Uterus (tissue), 4 donors: Measurements from ENCODE around the gene NR2C2. TPM values are rescaled to one million over a fixed set of nuclear protein-coding genes. Genes with fewer than 3 reads are reported as not detected.

ENCODE experiments used
- DNase-seq, 2 donors: peaks; one replicate each; pipeline ENCODE4 v3.0.0-alpha.2; 2019 to 2020
- H3K27ac ChIP-seq, 2 donors: fragments of 200-600 bp; sonication (generic); 1 replicate in 1 of 2; 2 replicates in 1 of 2; pipeline ENCODE4 v1.5.1; 2016 to 2018
- H3K27me3 ChIP-seq, 2 donors: fragments of 200-600 bp; sonication (generic); one replicate each; pipeline ENCODE4 v1.5.1; 2018 to 2019; ENCODE audit warnings: control low read depth in 1 of 2
- H3K36me3 ChIP-seq, 2 donors: fragments of 200-600 bp; sonication (generic); one replicate each; pipeline ENCODE4 v1.5.1; 2019; ENCODE audit warnings: control low read depth in 1 of 2
- H3K4me1 ChIP-seq, 2 donors: fragments of 200-600 bp; sonication (generic); one replicate each; pipeline ENCODE4 v1.5.1; 2018 to 2019; ENCODE audit warnings: control low read depth in 1 of 2
- H3K4me3 ChIP-seq, 2 donors: fragments of 200-600 bp; sonication (generic); 1 replicate in 1 of 2; 2 replicates in 1 of 2; pipeline ENCODE4 v1.5.1; 2018 to 2019; ENCODE audit warnings: mild to moderate bottlenecking in 1 of 2
- H3K9me3 ChIP-seq, 2 donors: fragments of 200-600 bp; sonication (generic); one replicate each; pipeline ENCODE4 v1.5.1; 2019; ENCODE audit warnings: control low read depth in 1 of 2
- CTCF ChIP-seq, 4 experiments: fragments of 200-600 bp in 2 of 4; fragments of 450-650 bp in 2 of 4; sonication (generic) in 2 of 4; IDR thresholded peaks; one replicate each; pipeline ENCODE4 v1.5.1; 2016 to 2019; ENCODE audit warnings: antibody characterized with exemption in 4 of 4, mild to moderate bottlenecking in 2 of 4, moderate library complexity in 1 of 4
- POLR2A ChIP-seq, 2 donors: fragments of 450-650 bp; IDR thresholded peaks; one replicate each; pipeline ENCODE4 v1.6.1; 2016; ENCODE audit warnings: antibody characterized with exemption in 2 of 2, mild to moderate bottlenecking in 1 of 2, moderate library complexity in 1 of 2
- intact Hi-C: fragments of 100-400 bp; cut with DNase I; formaldehyde crosslinking; loops from one replicate; pipeline ENCODE4 v1.15.1; 2023; ENCODE audit warnings: low total_unique reads
- total RNA-seq, 4 donors: library from RNA; depleted of rRNA in 3 of 4; stranded (reverse); fragments of >200 nt in 3 of 4; gene quantifications; one replicate each; pipeline versions ENCODE4 v1.1.0 to v1.2.4, GENCODE V29; 2014 to 2023
- donor health status: DM: yes; HTN: yes; CAD: no.

Gene NR2C2
- total RNA-seq, 4 donors from 2014 or later: 29.7 to 78.3 (median 61.0) TPM

GRCh38 chr3:14980689-14981088, 33.3 kb downstream of the NR2C2 start:
- H3K4me3 ChIP-seq: no peak overlapping the region
- TF ChIP-seq POLR2A (IDR thresholded peaks at IDR 0.05): no peak
- no peak for TF ChIP-seq CTCF (IDR thresholded peaks at IDR 0.05)
- no peaks in the 10 kb centered on the region for H3K9me3 ChIP-seq
- no peaks in the 10 kb centered on the region for H3K27me3 ChIP-seq
- no peaks in the 10 kb centered on the region for H3K4me1 ChIP-seq
- intact Hi-C loops: no loop called here
- no peaks in the 10 kb centered on the region for H3K36me3 ChIP-seq
- H3K27ac ChIP-seq: no peak overlapping the region
- no peak for DNase-seq

GRCh38 chr3:14984581-14985113, 37.3 kb downstream of the NR2C2 start:
- H3K4me1 ChIP-seq: no peaks in the 10 kb centered on the region
- TF ChIP-seq CTCF (IDR thresholded peaks at IDR 0.05) (no peak), POLR2A (IDR thresholded peaks at IDR 0.05) (no peak)
- no peaks in the 10 kb centered on the region for H3K27me3 ChIP-seq
- no peak overlapping the region for H3K27ac ChIP-seq
- no peak overlapping the region for H3K4me3 ChIP-seq
- H3K9me3 ChIP-seq: no peaks in the 10 kb centered on the region
- no peaks in the 10 kb centered on the region for H3K36me3 ChIP-seq
- no peak for DNase-seq
- intact Hi-C loops: no loop called here

- H3K36me3 ChIP-seq: no peaks in the 10 kb centered on the region
- H3K4me3 ChIP-seq: no peak overlapping the region
- no peaks in the 10 kb centered on the region for H3K4me1 ChIP-seq
- DNase-seq: no peak
- intact Hi-C loops: no loop called here
- H3K27ac ChIP-seq: no peak overlapping the region
- TF ChIP-seq POLR2A (IDR thresholded peaks at IDR 0.05) (no peak), CTCF (IDR thresholded peaks at IDR 0.05) (no peak)
- H3K9me3 ChIP-seq: no peaks in the 10 kb centered on the region
- H3K27me3 ChIP-seq: no peaks in the 10 kb centered on the region
Observed at GRCh38 chr3:14988988-14989394, 41.6 kb downstream of the NR2C2 start.

GRCh38 chr3:14989943-14990779, 42.8 kb downstream of the NR2C2 start:
- no peak overlapping the region for H3K27ac ChIP-seq
- no peaks in the 10 kb centered on the region for H3K4me1 ChIP-seq
- TF ChIP-seq CTCF (IDR thresholded peaks at IDR 0.05): no peak
- TF ChIP-seq POLR2A (IDR thresholded peaks at IDR 0.05): no peak
- H3K36me3 ChIP-seq: no peaks in the 10 kb centered on the region
- intact Hi-C loops: no loop called here
- H3K4me3 ChIP-seq: no peak overlapping the region
- no peaks in the 10 kb centered on the region for H3K9me3 ChIP-seq
- no peaks in the 10 kb centered on the region for H3K27me3 ChIP-seq
- DNase-seq: no peak

GRCh38 chr3:14990780-14991148, 43.4 kb downstream of the NR2C2 start:
- H3K27me3 ChIP-seq: no peaks in the 10 kb centered on the region
- no peak overlapping the region for H3K4me3 ChIP-seq
- H3K4me1 ChIP-seq: no peaks in the 10 kb centered on the region
- H3K9me3 ChIP-seq: no peaks in the 10 kb centered on the region
- no peak for DNase-seq
- H3K27ac ChIP-seq: no peak overlapping the region
- H3K36me3 ChIP-seq: no peaks in the 10 kb centered on the region
- intact Hi-C loops: no loop called here
- TF ChIP-seq POLR2A (IDR thresholded peaks at IDR 0.05): no peak
- no peak for TF ChIP-seq CTCF (IDR thresholded peaks at IDR 0.05)
